Measurements from ENCODE around the gene PLXNB2.

GRCh38 chr22:50266994-50267393 is 40.5 kb downstream of the PLXNB2 start:
- TF ChIP-seq CTCF (IDR thresholded peaks at IDR 0.05; ENCODE audit: low read depth, low read length, poor library complexity, severe bottlenecking) (no peak), EZH2phosphoT487 (IDR thresholded peaks at IDR 0.05; ENCODE audit: borderline replicate concordance, low read length) (no peak)
